Measurements from ENCODE around the gene CNTN2.

- TF ChIP-seq POLR2A (IDR thresholded peaks at IDR 0.05) (no peak), CTCF (IDR thresholded peaks at IDR 0.05) (no peak)
These were observed 32.7 kb downstream of the CNTN2 start for GRCh38 chr1:205075642-205076155.
